ENCODE measurements around the gene TMEM59L.

DNA sequence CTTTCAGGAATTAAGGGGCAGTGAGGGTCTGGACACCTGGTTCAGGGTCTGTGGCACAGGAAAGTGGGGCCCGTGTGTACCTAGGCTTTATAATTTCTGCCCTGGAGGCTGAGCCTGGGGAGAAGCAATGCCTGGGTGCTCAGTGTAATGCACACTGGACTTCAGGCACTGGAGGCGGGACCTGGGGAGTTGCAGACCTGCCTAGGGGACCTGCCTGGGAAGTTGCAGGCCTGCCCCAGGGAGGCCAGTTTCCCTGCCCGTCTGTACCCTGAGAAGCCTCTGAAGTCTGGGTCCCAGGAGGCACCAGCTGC lies 2.5 kb upstream of the TMEM59L start:
- TF ChIP-seq, protein P1, sequence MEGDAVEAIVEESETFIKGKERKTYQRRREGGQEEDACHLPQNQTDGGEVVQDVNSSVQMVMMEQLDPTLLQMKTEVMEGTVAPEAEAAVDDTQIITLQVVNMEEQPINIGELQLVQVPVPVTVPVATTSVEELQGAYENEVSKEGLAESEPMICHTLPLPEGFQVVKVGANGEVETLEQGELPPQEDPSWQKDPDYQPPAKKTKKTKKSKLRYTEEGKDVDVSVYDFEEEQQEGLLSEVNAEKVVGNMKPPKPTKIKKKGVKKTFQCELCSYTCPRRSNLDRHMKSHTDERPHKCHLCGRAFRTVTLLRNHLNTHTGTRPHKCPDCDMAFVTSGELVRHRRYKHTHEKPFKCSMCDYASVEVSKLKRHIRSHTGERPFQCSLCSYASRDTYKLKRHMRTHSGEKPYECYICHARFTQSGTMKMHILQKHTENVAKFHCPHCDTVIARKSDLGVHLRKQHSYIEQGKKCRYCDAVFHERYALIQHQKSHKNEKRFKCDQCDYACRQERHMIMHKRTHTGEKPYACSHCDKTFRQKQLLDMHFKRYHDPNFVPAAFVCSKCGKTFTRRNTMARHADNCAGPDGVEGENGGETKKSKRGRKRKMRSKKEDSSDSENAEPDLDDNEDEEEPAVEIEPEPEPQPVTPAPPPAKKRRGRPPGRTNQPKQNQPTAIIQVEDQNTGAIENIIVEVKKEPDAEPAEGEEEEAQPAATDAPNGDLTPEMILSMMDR (IDR thresholded peaks at IDR 0.05), result no peak
- no peak for TF ChIP-seq POLR2AphosphoS5 (IDR thresholded peaks at IDR 0.05)
- TF ChIP-seq EP300 (IDR thresholded peaks at IDR 0.05), result no peak
- no peak for TF ChIP-seq POLR2A (IDR thresholded peaks at IDR 0.05)
